NCI-H748 (cell line): ENCODE results near the gene OR14A2.
"Not testable (repeated sequence)": the region's sequence is repeated elsewhere in the genome, so short reads cannot be mapped to it uniquely, and the experiment has no call there.

Source experiments
- DNase-seq: peaks from one replicate; lab custom pipeline; 2025; ENCODE audit not compliant: unreplicated experiment; lab: John Stamatoyannopoulos, UW

OR14A2 gene

GRCh38 chr1:247748041-247748440 is at the start of gene OR14A2:
Gene OR14A2, minus strand, starts transcription at chr1:247748141.
- no peak for DNase-seq

- no peak for DNase-seq
These were observed 49.6 kb upstream of the OR14A2 start for GRCh38 chr1:247797518-247797917.

- no peak for DNase-seq
These were observed 21.7 kb upstream of the OR14A2 start for GRCh38 chr1:247769603-247770002.

DNA sequence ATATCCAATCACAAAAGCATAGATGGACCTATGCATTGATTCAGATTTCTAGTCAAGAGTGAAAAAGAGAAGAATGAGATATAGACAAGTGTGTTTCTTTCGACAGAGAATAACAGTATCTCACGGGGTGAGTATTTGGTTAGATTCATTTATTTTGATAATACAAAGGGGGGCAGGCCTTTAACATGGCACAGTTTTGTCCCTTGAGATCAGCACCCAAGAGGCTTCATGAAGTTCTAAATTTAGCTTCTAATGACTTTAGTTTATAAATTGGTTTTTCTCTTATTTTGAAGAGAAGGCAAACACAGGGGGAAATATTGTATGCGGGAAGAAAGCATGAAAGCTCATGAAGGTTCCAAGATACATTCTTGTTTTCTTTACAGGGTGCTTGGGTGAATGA is 12.5 kb upstream of the OR14A2 start, which contains the start of gene OR1C1:
Gene OR1C1, minus strand, starts transcription at position 101 of the 400 bp plus-strand sequence. CDS start 2,150 bp downstream, outside the sequence.
- no peak for DNase-seq

DNA sequence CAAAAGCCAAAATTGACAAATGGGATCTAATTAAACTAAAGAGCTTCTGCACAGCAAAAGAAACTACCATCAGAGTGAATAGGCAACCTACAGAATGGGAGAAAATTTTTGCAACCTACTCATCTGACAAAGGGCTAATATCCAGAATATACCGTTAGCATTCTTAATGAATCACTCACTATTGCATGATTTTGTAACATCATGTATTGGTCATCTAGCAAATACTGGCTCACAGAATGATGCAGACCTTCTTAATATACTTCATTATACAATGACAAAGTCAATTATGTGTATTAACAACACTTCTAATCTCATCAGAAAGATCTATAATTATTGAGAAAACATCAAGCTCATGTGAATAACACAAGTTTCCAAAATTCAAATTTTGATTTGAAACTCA is 6.4 kb upstream of the OR14A2 start:
- DNase-seq, result not testable (repeated sequence)

DNA sequence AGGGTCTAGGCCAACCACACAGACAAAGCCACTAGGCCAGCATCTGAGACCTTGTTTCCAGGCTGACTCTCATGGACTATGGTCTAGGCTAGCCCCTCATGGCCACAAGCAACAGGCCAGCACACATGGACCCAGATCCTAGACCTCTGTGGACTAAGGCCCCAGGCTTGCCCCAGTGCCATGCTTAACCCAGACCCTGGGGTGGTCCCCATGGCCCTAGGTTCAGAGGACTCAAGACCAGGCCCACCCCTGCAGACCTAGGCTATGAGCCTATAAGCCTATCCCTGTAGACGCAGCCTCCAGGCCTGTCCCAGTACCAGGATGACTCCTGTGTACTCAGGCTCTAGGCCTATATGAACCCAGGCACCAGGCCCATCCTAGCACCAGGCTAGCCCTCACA is 1.9 kb upstream of the OR14A2 start:
- DNase-seq, result no peak

- DNase-seq, result no peak
These were observed 325 bp downstream of the OR14A2 start for GRCh38 chr1:247747616-247748015.

DNA sequence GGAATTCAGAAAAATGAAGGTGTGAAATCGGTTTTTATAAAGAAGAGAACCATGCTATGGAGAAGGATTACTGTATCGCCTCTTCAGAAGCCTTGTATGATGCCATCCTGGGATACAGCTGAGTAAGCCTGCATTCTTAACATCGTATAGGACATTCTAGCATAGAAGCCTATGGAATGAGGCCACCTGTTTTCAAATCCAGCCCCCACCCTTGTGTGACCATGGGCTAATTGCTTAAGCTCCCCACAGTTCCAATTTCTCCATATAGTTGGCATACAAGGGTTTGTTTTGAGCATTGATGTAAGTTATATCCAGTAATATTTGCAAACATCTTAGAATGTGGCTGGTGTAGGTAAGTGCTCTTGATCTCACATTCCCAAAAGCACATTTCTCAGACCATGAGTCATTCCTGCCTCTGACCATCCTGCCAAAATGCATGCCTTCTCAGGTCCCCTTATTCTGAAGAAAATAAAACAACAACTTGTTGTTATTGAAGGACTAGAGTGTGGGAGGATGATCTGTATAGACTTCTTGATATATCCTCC is 1.5 kb downstream of the OR14A2 start:
- DNase-seq, result no peak

DNA sequence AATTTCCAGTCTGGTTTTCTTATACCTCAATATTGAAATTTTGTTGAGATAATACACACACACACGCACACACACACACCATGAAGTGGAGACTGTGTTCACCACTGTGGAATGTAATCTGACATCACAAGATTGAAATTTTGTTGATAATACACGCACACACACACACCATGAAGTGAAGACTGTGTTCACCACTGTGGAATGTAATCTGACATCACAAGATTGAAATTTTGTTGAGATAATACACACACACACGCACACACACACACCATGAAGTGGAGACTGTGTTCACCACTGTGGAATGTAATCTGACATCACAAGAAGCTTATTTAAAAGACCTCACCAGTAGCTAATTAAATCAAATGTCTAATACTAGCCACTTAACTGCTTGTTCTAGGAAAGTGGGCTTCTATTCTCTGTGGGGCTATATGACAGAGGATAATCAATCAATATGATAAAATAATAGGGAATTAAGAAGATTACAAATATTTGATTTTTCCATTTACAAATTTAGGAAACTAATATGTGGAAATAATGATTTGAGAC is 5.7 kb downstream of the OR14A2 start:
- DNase-seq, result not testable (repeated sequence)

DNA sequence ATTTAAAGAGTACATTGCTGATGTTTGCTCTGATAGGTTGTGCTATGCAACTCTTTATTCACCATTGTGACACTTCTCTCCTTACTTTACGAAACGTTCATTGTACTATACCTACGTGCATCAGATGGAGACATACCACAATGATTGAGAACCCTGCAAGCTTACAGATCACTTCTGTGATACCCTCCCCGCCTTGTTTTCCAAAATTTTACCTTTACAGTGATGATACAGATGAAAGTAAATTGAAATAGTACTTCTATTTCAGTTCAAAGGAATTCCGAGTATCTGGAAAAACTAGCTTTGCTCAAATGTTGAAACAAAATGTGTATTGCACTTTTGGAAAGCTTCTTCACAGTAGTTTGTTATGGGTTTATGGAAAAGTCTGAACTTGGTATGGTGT is 6.2 kb downstream of the OR14A2 start:
- DNase-seq, result no peak

DNA sequence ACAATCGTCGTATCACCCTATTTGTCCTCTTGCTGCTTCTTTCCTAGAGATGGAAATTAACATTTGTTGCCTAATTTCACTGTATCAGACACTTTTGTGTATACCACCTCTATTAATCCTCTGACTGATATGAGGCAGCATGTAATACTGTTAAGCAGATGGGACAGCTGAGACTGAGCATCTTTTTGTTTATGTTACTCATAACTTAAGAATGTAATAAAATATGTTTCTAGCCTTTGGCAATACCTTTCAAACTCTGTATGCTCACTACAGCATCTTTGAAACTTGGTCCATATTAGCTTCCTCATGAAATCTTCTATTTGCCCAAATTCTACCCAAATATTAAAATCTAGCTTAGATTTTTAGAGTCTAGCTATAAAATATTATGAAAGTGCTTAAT is 7.2 kb downstream of the OR14A2 start:
- DNase-seq, result no peak

GRCh38 chr1:247738315-247738714 is 9.6 kb downstream of the OR14A2 start, which contains the start of gene OR14K1:
Gene OR14K1, plus strand, starts transcription at chr1:247738615. Its CDS starts 0 bp downstream, at chr1:247738615.
- DNase-seq, result no peak

DNA sequence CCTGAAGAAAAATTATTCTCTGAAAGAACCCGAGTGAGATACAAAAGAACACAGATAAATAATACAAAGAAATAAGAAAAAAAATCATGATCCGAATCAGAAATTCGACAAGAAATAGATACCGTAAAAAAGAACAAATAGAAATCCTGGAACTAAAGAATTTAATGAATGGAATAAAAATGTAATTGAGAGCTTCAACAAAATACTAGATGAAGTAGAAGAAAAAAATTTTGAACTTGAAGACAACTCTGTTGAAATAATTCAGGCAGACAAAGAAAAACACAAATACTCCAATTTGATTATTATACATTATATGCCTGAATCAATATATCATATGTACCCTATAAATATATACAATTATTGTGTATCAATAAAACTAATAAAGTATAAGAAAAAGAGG is 26.7 kb downstream of the OR14A2 start:
- DNase-seq, result no peak

DNA sequence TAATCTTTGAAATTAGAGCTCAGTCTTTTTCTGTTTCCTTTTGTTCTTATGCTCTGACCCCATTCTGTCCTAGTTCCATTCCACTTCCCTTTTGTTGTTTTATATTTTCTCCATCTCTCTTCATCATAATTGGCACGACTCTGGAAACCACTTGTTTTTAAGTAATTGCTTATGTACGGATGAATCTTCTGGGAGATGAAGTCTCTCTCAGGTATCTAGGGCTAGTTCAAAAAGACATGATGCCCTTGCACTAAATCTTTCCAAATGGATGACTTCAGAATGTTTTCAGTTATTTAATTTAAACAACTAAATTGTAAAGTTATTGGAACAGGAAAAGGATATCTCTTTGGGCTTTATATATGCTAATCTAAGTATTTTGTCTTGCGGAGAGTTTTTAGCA is 31.4 kb downstream of the OR14A2 start, which contains the start of gene OR6F1:
Gene OR6F1, minus strand, starts transcription at position 101 of the 400 bp plus-strand sequence. CDS start 3,891 bp downstream, outside the sequence.
- DNase-seq, result no peak

GRCh38 chr1:247713753-247714152 is 34.2 kb downstream of the OR14A2 start:
- no peak for DNase-seq

- DNase-seq, result not testable (repeated sequence)
These were observed 37.3 kb downstream of the OR14A2 start for GRCh38 chr1:247710681-247711080.

DNA sequence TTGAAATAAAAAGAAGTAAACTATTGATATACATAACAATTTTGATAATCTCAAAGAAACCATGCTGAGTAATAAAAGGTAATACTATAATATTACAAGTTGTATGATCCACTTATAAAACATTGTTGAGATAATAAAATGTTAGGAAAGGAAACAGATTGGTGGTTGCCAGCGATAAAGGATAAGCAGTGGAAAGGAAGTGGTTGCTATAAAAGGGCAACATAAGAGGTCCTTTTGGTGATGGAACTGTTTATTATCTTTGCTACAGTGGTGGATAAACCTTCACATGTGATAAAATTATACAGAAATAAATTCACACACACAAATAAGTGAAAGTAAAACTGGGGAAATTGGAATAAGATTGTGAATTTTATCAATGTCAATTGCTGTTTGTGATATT is 46.6 kb downstream of the OR14A2 start:
- DNase-seq, result no peak

DNA sequence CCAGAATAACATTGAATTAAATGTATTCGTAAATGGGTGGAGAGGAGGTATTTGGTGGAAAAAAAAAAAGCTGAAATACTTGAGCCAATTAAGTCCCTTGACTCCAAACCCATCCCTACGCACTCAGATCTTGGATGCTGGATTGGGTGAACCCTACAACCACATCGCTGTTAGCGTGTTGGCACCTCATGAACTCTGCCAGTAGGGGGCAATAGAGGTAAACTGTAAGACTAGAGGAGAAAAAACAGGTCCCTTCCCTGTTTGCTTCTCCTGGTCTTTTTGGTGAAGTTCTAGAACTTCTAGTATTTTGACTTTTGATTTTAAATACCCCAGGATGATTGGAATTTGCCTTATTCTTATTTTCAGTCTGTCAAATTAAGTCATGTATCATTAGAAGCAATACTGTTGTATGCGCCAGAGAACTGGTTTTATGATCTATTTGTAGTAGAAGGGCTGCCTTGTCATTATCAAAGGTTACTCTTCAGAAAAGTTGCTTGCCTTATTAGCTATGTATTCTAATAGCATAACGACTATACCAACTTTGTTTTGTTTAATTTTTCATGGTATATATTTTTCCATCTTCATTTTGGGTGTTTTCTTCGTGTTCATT is 66.5 kb downstream of the OR14A2 start:
- DNase-seq, result peak; percentile 72

DNA sequence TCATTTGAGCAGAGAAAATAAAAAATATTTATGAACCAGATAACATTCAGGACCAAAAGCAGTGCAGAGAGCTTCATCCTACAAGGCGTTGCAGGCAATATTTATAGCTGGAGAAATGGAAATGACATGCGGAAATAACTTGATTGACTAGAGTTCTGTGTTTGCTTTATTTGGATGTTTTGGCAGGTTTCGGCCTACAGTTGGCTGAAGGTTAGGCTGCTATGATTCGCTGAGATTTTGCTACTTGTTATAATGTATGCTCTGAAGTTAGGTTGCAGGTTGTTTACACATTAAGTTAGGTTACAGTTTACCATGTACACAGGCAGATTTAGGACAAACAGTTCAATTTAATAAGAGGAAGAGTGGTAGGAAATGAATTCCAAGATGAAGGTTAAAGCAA is 67.8 kb downstream of the OR14A2 start:
- DNase-seq, result no peak

DNA sequence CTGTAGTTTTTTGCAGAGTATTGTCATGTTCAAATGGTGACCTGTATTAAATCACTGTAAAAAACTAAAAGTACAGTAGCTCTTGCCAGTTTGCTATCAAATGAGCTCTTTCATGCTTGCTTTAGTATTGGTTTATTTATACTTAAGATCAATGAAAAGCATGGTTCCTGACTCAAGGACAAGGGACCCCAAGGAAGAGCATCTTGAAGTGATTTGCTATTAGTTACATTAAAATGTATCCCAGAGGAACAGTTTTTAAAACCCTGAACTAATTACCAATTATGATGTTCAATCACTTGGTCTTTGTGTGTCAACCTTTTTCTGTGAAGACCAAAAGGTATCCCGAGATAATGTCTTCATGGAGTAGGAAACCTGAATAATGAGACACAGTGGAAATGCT is 68.3 kb downstream of the OR14A2 start, which contains the start of gene OR13G1:
Gene OR13G1, minus strand, starts transcription at position 101 of the 400 bp plus-strand sequence. CDS start 6,698 bp downstream, outside the sequence.
- no peak for DNase-seq
